Measurements from ENCODE around the gene CUL4B.

CUL4B gene

DNA sequence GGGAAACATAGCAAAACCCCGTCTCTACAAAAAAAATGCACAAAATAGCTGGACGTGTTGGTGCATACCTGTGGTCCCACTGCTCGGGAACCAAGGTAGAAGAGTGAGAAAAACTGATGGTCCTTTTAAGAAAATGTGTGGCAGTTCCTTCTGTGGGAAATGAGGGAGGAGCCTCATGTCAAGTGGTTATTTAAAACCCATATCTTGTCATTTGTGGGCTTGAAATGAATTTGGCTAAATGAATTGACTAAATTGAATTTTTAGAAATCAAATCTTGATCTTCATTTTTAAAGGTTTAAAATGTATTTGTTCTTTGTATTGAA, 75.5 kb downstream of the CUL4B start (continued):
- TF ChIP-seq ZNF660 (tag by site-specific recombination; IDR thresholded peaks at IDR 0.05) (no peak), ZNF239 (tag by site-specific recombination; IDR thresholded peaks at IDR 0.05) (no peak), SALL2 (tag by site-specific recombination; IDR thresholded peaks at IDR 0.05; ENCODE audit: borderline replicate concordance) (no peak), ZNF248 (tag by site-specific recombination; IDR thresholded peaks at IDR 0.05) (no peak), ZSCAN23 (tag by site-specific recombination; IDR thresholded peaks at IDR 0.05) (no peak)
- TF ChIP-seq, protein P1, sequence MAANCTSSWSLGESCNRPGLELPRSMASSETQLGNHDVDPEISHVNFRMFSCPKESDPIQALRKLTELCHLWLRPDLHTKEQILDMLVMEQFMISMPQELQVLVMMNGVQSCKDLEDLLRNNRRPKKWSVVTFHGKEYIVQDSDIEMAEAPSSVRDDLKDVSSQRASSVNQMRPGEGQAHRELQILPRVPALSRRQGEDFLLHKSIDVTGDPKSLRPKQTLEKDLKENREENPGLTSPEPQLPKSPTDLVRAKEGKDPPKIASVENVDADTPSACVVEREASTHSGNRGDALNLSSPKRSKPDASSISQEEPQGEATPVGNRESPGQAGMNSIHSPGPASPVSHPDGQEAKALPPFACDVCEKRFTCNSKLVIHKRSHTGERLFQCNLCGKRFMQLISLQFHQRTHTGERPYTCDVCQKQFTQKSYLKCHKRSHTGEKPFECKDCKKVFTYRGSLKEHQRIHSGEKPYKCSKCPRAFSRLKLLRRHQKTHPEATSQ (tag by site-specific recombination; IDR thresholded peaks at IDR 0.05), result no peak

DNA sequence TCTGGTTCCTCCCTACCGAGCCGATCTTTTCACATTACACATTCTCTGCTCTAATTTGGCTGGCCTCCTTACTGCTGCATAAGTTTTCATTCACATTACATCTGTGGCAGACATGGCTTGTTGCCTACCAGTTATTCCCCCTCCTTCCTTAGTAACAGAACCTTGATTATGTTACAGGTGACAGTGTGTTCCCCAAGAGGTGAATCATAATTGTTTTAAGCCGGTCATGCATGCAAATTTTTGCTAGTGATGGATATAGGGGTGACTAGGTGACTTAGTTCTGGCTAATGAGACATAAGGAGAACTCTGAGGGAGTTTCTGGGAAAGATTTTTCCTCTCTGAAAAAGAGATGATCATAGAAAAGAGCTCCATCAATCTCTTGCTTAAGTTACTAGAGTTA, 83.3 kb downstream of the CUL4B start:
- no peak overlapping the region for H3K27ac ChIP-seq (ENCODE audit: extremely low read depth, low read depth, low read length)
- H3K4me3 ChIP-seq (ENCODE audit: low read depth, low read length), result no peak overlapping the region
- POLR2A ChIA-PET, result interaction anchor here (1.2 kb wide), 1 partner anchor 9 kb away, joined by 3 read pairs; the partner anchor contains the start of gene LAMP2
- no peaks in the 10 kb centered on the region; the same call in 1 of the 2 replicates for H3K9me3 ChIP-seq (ENCODE audit: control insufficient read depth, insufficient read depth, low read depth, low read length)
- H3K36me3 ChIP-seq (ENCODE audit: control insufficient read depth in 2 of 2, insufficient read depth in 1 of 2, low read length in 2 of 2), result no peaks in the 10 kb centered on the region
- CTCF ChIA-PET, result interaction anchor here (1.0 kb wide), 1 partner anchor 21 kb away, joined by 5 read pairs; no protein-coding TSS in a partner anchor
- H3K4me1 ChIP-seq (ENCODE audit: control insufficient read depth, insufficient read depth, low read length), result no peaks in the 10 kb centered on the region
- TF ChIP-seq, protein P2, sequence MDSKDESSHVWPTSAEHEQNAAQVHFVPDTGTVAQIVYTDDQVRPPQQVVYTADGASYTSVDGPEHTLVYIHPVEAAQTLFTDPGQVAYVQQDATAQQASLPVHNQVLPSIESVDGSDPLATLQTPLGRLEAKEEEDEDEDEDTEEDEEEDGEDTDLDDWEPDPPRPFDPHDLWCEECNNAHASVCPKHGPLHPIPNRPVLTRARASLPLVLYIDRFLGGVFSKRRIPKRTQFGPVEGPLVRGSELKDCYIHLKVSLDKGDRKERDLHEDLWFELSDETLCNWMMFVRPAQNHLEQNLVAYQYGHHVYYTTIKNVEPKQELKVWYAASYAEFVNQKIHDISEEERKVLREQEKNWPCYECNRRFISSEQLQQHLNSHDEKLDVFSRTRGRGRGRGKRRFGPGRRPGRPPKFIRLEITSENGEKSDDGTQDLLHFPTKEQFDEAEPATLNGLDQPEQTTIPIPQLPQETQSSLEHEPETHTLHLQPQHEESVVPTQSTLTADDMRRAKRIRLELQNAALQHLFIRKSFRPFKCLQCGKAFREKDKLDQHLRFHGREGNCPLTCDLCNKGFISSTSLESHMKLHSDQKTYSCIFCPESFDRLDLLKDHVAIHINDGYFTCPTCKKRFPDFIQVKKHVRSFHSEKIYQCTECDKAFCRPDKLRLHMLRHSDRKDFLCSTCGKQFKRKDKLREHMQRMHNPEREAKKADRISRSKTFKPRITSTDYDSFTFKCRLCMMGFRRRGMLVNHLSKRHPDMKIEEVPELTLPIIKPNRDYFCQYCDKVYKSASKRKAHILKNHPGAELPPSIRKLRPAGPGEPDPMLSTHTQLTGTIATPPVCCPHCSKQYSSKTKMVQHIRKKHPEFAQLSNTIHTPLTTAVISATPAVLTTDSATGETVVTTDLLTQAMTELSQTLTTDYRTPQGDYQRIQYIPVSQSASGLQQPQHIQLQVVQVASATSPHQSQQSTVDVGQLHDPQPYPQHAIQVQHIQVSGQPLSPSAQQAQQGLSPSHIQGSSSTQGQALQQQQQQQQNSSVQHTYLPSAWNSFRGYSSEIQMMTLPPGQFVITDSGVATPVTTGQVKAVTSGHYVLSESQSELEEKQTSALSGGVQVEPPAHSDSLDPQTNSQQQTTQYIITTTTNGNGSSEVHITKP (tag by site-specific recombination; IDR thresholded peaks at IDR 0.05), result no peak
- TF ChIP-seq ZNF623 (tag by site-specific recombination; IDR thresholded peaks at IDR 0.05) (no peak), TCF7L2 (IDR thresholded peaks at IDR 0.05; ENCODE audit: borderline replicate concordance, low read depth, low read length) (no peak), ZNF174 (tag by site-specific recombination; IDR thresholded peaks at IDR 0.05) (no peak), ZNF350 (tag by site-specific recombination; IDR thresholded peaks at IDR 0.05) (no peak), ZNF785 (tag by site-specific recombination; IDR thresholded peaks at IDR 0.05) (no peak), ZNF571 (tag by site-specific recombination; IDR thresholded peaks at IDR 0.05) (no peak), ZNF311 (tag by site-specific recombination; IDR thresholded peaks at IDR 0.05; ENCODE audit: borderline replicate concordance) (no peak), ZNF394 (tag by site-specific recombination; IDR thresholded peaks at IDR 0.05; ENCODE audit: borderline replicate concordance) (no peak), ZNF169 (tag by site-specific recombination; IDR thresholded peaks at IDR 0.05) (no peak), ZNF112 (tag by site-specific recombination; IDR thresholded peaks at IDR 0.05) (no peak)
- TF ChIP-seq, protein P3, sequence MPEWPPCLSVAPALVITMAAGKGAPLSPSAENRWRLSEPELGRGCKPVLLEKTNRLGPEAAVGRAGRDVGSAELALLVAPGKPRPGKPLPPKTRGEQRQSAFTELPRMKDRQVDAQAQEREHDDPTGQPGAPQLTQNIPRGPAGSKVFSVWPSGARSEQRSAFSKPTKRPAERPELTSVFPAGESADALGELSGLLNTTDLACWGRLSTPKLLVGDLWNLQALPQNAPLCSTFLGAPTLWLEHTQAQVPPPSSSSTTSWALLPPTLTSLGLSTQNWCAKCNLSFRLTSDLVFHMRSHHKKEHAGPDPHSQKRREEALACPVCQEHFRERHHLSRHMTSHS (tag by site-specific recombination; IDR thresholded peaks at IDR 0.05), result no peak
- TF ChIP-seq, protein P4, sequence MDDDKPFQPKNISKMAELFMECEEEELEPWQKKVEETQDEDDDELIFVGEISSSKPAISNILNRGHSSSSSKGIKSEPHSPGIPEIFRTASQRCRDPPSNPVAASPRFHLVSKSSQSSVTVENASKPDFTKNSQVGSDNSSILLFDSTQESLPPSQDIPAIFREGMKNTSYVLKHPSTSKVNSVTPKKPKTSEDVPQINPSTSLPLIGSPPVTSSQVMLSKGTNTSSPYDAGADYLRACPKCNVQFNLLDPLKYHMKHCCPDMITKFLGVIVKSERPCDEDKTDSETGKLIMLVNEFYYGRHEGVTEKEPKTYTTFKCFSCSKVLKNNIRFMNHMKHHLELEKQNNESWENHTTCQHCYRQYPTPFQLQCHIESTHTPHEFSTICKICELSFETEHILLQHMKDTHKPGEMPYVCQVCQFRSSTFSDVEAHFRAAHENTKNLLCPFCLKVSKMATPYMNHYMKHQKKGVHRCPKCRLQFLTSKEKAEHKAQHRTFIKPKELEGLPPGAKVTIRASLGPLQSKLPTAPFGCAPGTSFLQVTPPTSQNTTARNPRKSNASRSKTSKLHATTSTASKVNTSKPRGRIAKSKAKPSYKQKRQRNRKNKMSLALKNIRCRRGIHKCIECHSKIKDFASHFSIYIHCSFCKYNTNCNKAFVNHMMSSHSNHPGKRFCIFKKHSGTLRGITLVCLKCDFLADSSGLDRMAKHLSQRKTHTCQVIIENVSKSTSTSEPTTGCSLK (tag by site-specific recombination; IDR thresholded peaks at IDR 0.05), result no peak

Data from HEK293 (cell line).